ENCODE data around the gene AMPD3.

The AMPD3 gene

DNA sequence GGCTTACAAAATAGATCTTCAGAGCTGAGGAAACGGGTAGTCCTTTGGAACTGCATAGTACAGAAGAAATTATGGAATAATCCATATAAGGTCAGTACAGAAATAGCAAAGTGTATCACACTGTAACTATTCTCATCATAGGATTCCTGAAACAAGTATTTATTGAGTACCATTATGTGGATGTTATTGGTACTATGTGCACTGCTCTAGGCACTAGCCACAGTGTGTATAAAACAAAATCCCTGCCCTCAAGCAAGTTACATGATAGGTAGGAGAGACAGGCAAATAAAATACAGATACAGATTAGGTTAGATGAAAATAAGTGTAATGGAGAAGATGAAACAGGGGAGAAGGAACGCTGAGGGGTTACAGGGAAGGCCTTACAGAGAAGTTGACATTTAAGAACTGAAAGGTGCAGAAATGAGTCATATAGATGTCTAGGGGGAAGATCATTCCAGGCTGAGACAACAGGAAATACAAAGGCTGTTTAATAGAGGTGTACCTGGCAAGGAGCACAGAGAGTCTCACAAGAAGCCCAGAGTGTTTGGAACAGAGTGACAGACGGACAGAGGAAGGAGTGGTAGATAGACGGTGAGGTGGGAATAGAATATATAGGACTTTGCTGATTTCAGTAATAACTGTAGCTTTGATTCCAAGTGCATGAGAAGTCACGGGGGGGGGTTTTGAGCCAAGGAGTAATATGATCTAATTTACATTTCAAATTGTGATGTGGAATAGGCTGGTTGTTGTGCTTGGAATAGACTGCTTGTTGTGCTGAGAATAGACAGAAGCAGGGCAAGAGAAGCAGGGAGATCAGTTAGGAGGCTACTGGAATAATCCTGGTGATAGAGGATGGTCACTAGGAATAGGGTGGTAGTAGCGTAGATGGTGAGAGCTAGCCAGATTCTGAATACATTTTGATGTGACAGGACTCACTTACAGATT, 72.2 kb downstream of the AMPD3 start:
- TF ChIP-seq, protein P1, sequence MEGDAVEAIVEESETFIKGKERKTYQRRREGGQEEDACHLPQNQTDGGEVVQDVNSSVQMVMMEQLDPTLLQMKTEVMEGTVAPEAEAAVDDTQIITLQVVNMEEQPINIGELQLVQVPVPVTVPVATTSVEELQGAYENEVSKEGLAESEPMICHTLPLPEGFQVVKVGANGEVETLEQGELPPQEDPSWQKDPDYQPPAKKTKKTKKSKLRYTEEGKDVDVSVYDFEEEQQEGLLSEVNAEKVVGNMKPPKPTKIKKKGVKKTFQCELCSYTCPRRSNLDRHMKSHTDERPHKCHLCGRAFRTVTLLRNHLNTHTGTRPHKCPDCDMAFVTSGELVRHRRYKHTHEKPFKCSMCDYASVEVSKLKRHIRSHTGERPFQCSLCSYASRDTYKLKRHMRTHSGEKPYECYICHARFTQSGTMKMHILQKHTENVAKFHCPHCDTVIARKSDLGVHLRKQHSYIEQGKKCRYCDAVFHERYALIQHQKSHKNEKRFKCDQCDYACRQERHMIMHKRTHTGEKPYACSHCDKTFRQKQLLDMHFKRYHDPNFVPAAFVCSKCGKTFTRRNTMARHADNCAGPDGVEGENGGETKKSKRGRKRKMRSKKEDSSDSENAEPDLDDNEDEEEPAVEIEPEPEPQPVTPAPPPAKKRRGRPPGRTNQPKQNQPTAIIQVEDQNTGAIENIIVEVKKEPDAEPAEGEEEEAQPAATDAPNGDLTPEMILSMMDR (IDR thresholded peaks at IDR 0.05; ENCODE audit: low read depth, low read length), result no peak
- H3K4me3 ChIP-seq (ENCODE audit: low read depth, low read length), result no peak overlapping the region

DNA sequence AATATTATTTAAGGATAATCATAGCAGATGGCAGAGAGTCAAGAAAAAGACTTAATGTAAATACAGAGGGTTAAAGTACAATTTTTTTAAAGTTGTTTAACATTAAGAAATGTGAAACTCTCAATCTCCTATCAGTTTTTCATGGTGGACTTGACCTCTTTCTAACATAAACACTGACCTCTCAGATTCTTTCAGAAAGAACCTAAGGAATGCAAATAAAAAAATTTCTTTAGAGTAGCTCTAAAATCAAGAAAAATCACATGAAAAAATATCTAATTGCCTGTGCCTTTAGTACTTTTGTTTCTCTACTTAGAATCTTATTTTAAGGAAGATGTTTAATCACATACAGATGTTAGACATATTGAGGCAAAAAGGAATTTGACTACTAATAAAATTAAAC, 73.1 kb downstream of the AMPD3 start:
- TF ChIP-seq, protein P1 (IDR thresholded peaks at IDR 0.05; ENCODE audit: low read depth, low read length), result no peak
- H3K4me3 ChIP-seq (ENCODE audit: low read depth, low read length), result no peak overlapping the region

DNA sequence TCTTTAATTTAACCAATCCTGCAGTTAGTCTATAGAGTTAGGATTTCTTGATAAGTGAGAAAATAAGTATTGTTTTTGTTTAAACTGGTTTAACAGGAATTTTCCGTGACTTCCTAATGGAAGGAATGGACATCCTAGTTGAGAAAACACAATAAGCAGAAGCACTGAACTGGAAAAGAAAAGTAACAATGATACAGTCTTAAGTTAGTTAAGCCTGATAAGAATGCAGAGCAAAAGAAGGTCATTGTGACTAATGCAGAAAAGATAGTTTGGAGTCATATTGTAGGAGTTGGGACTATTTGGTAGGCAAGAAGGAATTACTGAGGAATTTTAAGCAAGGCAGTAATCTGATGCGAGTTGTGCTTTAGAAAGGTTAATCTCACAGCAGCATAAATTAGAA, 74.2 kb downstream of the AMPD3 start:
- TF ChIP-seq, protein P1 (IDR thresholded peaks at IDR 0.05; ENCODE audit: low read depth, low read length), result no peak
- H3K4me3 ChIP-seq (ENCODE audit: low read depth, low read length), result no peak overlapping the region

DNA sequence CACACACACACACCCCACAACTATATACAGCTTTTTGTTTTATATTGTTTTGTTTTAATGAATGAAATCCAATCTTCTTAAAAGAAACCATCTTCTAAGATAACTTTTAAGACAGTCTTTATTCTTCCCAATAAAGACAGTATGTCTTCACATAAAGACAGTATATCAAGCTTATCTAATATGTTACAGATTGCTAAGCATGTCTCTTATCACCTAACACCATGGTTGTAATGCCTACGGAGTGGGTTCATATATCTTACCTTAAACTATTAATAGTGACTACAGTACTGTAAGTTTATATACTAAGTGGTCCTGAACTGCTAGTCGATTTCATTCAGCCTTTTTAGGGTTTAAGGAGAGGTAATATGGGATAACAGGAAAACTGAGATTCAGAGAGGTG, 77.5 kb downstream of the AMPD3 start:
- no peak overlapping the region for H3K4me3 ChIP-seq (ENCODE audit: low read depth, low read length)
- TF ChIP-seq, protein P1 (IDR thresholded peaks at IDR 0.05; ENCODE audit: low read depth, low read length), result no peak

DNA sequence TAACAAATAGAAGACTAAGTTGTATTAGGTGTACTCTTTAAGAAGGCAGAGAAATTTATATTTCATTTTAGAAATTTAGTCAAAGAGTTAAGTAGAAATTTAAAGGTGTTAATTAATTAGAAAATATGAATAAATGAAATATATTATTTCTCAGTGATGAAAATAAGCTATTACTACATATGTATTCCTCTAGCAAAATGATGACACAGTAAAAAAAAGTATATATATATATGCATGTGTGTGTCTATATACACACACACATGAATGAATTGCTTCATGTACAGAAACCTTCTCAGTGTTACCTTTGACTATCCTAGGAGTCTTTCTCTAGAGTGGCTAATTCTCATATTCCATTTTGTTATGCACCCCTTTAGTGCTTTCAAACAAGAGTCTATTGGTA, 78.3 kb downstream of the AMPD3 start:
- TF ChIP-seq, protein P1 (IDR thresholded peaks at IDR 0.05; ENCODE audit: low read depth, low read length), result no peak
- H3K4me3 ChIP-seq (ENCODE audit: low read depth, low read length), result no peak overlapping the region

DNA sequence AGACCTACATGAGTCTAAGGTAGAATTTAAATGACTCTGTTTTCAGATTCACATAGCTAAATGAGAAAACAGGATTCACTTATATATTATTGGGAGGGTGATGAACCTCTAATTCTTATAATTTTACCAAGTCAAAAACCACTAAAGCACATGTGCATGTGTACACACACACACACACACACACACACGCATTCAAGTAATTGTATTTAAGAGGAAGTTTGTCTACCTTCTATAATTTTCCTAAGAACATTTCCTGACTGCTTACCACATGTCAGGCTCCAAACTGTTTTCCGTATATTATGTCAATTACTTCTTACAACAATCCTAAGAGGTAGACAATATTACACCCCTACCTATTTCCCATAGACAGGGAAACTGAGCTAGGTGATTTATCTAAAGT, 79.3 kb downstream of the AMPD3 start:
- no peak overlapping the region for H3K4me3 ChIP-seq (ENCODE audit: low read depth, low read length)
- TF ChIP-seq, protein P1 (IDR thresholded peaks at IDR 0.05; ENCODE audit: low read depth, low read length), result no peak

DNA sequence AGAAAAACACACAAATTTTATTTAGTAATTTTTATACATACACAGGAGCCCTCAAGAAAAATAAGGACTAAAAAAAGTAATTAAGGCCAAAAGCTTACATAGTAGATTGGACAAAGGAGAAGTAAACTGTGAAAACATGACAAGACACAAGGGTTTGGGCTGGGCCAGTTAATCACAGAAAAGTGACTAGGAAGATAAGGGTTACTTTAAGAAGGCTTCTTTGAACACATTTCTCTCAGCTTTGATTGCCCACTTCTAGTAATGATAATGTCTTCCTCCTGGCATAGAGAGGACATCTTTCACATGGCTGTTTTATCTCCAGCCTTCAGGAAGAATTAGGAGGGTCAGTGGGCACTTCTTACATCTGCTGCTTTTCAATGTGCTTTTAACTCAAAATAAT, 82.5 kb downstream of the AMPD3 start:
- TF ChIP-seq, protein P1 (IDR thresholded peaks at IDR 0.05; ENCODE audit: low read depth, low read length), result no peak

More for the DNA sequence above, 82.5 kb downstream of the AMPD3 start:
- H3K4me3 ChIP-seq (ENCODE audit: low read depth, low read length), result no peak overlapping the region

Measured in WI38 (cell line).